Upper lobe of left lung (tissue), 4 donors: ENCODE measurements around the gene ATP13A2.

ENCODE experiments used
- EP300 ChIP-seq, 4 donors: sonication (generic); formaldehyde crosslinking; IDR thresholded peaks; one replicate each; pipeline ENCODE4 v1.5.1; 2017; ENCODE audit warnings: antibody characterized with exemption in 4 of 4, control low read depth in 2 of 4
- POLR2A ChIP-seq, 4 donors: fragments of 450-650 bp; IDR thresholded peaks; one replicate each; pipeline ENCODE4 v1.5.1; 2016 to 2017; ENCODE audit warnings: antibody characterized with exemption in 4 of 4, mild to moderate bottlenecking in 2 of 4
- POLR2AphosphoS5 ChIP-seq, 2 donors: sonication (generic); formaldehyde crosslinking; IDR thresholded peaks; one replicate each; pipeline ENCODE4 v1.5.1; 2017; ENCODE audit warnings: antibody characterized with exemption in 2 of 2
- TF ChIP-seq, protein P1 (sequence below), 6 experiments: fragments of 450-650 bp in 4 of 6; fragments of 200-600 bp in 2 of 6; sonication (generic) in 2 of 6; IDR thresholded peaks; one replicate each; pipeline ENCODE4 v1.5.1; 2016 to 2019; ENCODE audit warnings: antibody characterized with exemption in 6 of 6

DNA sequence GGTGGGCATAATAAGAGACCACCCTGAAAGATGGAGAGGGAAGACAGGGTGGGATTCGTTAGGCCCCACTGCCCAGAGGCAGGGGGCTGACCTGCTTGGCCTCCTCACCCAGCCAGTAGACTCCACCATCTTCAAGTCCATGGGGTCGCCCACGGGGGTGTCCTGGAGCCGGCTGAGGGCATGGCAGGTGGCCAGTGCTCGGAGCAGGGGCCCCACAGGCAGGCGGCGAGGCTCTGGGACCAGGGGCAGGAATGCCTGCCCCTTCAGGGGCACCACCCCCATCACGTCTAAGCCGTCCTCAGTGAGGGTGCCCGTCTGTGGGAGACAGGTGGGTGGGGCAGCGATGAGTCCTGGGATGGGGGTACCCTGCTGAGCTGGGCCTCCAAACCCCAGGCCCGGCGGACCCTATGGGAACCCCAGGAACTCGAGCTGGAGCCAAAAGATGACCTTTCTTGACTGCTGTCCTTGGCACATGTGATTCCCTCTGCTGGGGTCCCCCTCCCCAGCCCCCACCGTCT is 18.1 kb downstream of the ATP13A2 start:
- TF ChIP-seq POLR2AphosphoS5 (IDR thresholded peaks at IDR 0.05) = no peak
- TF ChIP-seq, protein P1, sequence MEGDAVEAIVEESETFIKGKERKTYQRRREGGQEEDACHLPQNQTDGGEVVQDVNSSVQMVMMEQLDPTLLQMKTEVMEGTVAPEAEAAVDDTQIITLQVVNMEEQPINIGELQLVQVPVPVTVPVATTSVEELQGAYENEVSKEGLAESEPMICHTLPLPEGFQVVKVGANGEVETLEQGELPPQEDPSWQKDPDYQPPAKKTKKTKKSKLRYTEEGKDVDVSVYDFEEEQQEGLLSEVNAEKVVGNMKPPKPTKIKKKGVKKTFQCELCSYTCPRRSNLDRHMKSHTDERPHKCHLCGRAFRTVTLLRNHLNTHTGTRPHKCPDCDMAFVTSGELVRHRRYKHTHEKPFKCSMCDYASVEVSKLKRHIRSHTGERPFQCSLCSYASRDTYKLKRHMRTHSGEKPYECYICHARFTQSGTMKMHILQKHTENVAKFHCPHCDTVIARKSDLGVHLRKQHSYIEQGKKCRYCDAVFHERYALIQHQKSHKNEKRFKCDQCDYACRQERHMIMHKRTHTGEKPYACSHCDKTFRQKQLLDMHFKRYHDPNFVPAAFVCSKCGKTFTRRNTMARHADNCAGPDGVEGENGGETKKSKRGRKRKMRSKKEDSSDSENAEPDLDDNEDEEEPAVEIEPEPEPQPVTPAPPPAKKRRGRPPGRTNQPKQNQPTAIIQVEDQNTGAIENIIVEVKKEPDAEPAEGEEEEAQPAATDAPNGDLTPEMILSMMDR (IDR thresholded peaks at IDR 0.05) = no peak
- no peak for TF ChIP-seq POLR2A (IDR thresholded peaks at IDR 0.05)
- TF ChIP-seq EP300 (IDR thresholded peaks at IDR 0.05) = no peak
